GM21526 (cell line): ENCODE results near the gene SLC35E1.

ENCODE experiments used
- ATAC-seq: cut with Tn5 transposase; IDR thresholded peaks from one replicate; pipeline ENCODE4 v1.9.1; 2021; ENCODE audit warnings: moderate library complexity; ENCODE audit not compliant: unreplicated experiment, low FRiP score

Gene SLC35E1

GRCh38 chr19:16584248-16585093, 12.3 kb upstream of the SLC35E1 start:
- peak; percentile 39 for ATAC-seq

DNA sequence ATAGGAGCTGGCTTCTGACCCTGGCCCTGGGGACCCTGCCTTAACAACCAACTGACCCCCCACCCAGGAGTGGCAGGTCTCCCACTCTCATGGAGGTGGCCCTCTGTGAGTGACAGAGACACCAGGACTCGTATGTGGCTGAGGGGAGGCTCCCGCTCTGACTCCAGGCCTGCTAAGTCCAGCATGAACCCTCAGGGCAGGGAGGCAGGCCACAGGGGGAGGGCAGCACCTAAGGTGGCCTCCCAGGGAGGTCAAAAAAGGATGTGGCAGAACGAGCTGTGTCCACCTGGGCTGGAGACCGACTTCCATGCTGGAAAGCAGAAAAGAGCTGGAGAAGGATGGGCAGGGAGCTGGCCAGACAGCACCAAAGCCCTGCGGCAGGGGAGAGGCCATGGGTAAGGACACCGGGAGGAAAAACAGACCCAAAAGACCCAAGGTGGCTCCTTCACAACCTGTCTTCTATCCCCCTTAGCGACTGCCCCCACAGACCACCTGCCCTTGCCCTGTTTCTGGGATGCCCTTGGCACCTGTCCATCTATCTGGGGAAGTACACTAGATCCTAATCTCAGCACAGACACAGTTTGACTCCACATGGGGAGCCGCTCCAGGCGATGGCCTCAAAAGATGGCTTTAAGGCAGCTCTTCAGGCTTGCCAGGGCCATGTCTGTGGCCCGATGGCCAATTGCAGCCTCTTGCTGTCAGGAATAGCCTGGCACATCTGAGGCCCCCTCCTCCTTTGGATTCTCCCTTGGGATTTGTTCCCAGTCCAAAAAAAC, 10.5 kb upstream of the SLC35E1 start:
- no peak for ATAC-seq

DNA sequence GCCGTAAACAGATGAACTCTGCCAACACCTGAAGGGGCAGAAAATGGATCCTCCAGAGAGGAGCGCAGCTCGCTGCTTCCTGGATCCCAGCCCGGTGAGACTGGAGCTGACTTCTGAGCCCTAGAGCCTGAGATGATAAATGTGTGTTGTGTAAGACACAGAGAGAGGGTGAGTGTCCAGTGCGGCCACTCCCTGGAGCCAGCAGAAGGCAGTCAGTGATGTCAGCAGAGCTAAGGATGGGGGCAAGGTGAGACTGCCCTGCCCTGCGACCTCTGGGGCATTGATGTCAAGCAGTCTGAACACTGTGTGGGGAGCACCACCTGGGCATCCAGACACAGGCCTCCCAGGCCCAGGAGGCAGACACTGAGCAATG, 9.7 kb upstream of the SLC35E1 start:
- ATAC-seq, result no peak

GRCh38 chr19:16581145-16581970, 9.1 kb upstream of the SLC35E1 start:
- ATAC-seq, result no peak

- ATAC-seq, result no peak
Measured at GRCh38 chr19:16579381-16579780, 7.2 kb upstream of the SLC35E1 start.

GRCh38 chr19:16577531-16577985, 5.3 kb upstream of the SLC35E1 start:
- no peak for ATAC-seq

GRCh38 chr19:16576690-16577530, 4.7 kb upstream of the SLC35E1 start:
- ATAC-seq, result no peak

DNA sequence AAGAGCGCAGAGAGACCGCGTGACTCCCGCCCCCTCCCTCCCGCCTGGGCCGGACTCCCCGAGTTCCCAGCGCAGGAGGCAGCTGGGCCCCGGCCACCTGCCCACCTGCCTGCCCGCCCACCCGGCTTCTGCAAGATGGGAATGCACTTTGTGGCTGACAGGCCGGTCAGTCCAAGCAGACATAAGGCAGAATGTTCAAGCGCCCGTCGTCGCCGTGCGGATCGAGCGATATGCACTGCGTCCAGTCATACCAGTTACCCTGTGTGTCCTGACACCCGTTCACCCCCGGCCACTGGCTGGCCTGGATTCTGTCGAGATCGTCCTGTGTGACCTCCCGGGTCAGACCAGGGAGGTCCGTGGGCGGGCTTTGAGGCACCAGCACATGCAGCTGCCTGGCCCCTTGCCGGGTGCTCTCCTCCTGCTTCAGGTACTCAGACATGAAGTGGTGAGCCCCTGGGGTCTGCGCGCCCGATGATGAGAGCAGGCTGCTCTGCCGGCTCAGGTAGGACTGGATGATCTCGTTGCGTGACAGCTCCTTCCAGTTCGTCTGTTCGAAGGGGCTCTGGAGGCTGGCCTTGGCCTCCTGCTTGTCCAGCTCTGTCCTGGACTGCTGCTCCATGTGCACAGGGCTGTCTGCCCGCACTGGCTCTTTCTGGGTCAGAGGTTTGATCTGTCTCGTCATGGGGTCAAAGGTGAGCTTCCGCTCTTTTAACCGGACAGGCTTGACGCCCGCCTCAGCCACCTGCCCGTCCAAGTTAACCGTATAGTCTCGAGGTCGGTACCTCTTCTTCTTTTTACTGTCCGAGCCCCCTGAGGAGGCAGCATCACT, 3.9 kb upstream of the SLC35E1 start:
- ATAC-seq, result no peak

GRCh38 chr19:16575282-16575681, 3.1 kb upstream of the SLC35E1 start:
- ATAC-seq, result no peak

DNA sequence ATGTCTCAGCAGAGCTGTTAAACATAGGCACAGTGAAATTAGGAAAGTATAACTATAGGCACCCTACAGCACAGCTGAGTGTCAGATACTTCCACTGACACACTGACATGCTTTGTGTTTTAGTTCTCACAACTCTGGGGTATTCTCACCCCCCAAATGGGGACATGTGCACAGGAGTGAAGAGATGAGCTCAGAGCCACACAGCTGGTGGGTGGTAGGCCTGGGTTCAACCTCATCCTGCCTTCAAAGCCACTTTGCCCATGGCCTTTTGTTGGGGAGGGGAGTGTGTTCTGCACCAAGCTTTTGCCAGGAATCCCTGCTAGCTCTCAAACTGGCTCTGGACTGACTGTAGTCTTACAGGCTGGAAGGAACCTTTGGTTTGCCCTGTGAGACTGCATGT, 1.7 kb upstream of the SLC35E1 start:
- ATAC-seq, result no peak

GRCh38 chr19:16573296-16573695, 1.1 kb upstream of the SLC35E1 start:
- ATAC-seq, result no peak

DNA sequence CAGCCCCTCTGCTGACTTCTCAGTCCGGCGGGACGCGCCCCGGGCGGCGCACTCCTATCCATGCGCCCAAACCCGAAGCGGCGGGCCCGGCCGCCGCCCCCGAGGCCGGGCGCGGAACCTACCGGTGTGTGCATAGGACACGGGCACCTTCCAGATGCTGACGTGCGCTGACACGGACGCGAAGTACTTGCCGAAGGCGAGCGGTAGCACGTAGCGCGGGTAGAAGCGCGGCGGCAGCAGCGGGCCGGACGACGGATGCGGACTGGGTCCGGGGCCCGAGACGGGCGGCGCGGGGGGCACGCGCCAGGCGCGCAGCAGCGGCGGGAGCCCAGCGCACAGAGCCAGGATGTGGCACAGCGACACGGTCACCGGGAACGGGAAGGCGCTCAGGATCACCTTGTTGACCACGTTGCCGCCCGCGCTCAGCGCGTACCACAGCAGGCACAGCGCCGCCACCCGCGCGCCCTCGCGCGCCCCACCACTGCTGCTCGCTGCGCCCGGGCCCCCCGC, 338 bp downstream of the SLC35E1 start:
- ATAC-seq, result peak; percentile 12

DNA sequence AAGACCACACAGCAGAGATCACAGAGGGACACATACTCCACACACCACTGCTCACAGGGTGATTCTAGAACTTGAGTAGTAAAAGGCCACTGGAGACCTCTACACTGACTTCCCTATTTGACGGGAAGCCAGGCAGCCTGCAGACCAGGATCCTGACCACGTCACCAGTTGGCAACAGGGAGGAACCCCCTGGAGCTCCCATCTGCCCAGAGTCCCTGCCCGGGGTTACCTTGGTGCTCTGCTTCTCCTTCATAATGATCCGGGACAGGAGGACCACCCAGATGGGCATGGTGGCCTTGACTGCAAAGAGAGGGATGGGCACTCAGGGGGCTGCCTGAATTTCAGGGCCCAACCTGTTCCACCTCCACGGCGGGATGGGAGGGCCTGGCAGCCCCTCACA, 932 bp downstream of the SLC35E1 start:
- ATAC-seq, result no peak

GRCh38 chr19:16569609-16570320, 2.5 kb downstream of the SLC35E1 start:
- no peak for ATAC-seq

- ATAC-seq, result no peak
Measured at GRCh38 chr19:16566702-16567101, 5.5 kb downstream of the SLC35E1 start.

- ATAC-seq, result no peak
Measured at GRCh38 chr19:16566161-16566560, 6.1 kb downstream of the SLC35E1 start.

- no peak for ATAC-seq
Measured at GRCh38 chr19:16564842-16565241, 7.4 kb downstream of the SLC35E1 start.

DNA sequence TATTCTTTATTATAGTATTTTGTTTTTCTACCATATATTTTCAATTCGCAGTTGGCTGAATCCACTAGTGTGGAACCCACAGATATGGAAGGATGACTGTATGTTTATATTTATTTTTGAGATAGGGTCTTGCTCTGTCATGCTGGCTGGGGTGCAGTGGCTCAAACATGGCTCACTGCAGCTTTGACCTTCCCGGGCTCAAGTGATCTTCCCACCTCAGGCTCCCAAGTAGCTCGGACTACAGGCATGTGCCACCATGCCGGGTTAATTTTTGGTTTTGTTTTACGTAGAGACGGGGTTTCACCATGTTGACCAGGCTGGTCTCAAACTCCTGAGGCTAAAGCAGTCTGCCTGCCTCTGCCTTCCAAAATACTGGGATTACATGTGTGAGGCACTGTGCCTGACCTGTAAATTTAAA, 9.6 kb downstream of the SLC35E1 start:
- no peak for ATAC-seq
